ENCODE results near the gene CCDC177.

Gene CCDC177

DNA sequence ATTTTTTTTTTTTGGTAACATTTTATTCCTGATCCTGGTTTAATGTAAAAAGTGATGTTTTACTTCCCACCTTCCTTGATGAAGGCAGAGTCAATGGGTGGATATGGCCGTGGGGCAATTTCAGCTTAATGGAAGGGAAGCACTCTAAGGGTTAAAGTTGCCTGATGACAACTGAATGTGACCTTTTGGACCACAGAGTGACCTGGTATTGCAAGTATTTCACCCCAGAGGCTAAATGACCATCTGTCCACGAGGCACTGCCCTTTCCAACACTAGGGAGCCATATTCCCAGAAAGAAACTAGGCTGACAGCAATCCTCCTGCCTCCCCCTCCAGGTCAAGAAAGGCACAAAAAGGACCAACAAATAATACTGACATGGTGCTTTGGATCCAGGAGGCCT, 4.8 kb downstream of the CCDC177 start:
- H3K4me3 ChIP-seq (replicated peaks; ENCODE audit: low read depth, low read length) = no peak overlapping the region
- no peak for TF ChIP-seq CTCF (IDR thresholded peaks at IDR 0.05; ENCODE audit: low read depth, low read length, missing control alignments)
- DNase-seq (ENCODE audit: extremely low read depth, low read depth) = no peak

GRCh38 chr14:69567563-69567962, 7.1 kb downstream of the CCDC177 start:
- TF ChIP-seq CTCF (IDR thresholded peaks at IDR 0.05; ENCODE audit: low read depth, low read length, missing control alignments) = no peak
- no peak overlapping the region for H3K4me3 ChIP-seq (replicated peaks; ENCODE audit: low read depth, low read length)
- DNase-seq (ENCODE audit: extremely low read depth, low read depth) = no peak

GRCh38 chr14:69561893-69562292, 12.8 kb downstream of the CCDC177 start:
- TF ChIP-seq CTCF (IDR thresholded peaks at IDR 0.05; ENCODE audit: low read depth, low read length, missing control alignments) = no peak
- no peak for DNase-seq (ENCODE audit: extremely low read depth, low read depth)

DNA sequence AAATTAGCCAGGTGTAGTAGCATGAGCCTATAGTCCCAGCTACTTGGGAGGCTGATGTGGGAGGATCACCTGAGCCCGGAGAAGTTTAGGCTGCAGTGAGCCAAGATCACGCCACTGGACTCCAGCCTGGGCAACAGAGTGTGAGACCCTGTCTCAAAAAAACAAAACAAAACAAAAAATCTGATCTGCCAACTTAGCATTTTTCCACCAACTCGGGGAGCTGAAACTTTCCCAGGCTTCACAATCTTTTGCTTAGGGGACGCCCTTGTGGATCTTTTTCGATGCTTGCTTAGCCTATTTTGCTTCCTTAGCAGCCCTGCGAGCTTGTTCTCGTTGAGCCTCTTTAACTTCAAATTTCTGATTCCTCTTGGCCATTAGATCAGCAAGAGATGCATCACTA, 13.8 kb downstream of the CCDC177 start:
- no peak for TF ChIP-seq CTCF (IDR thresholded peaks at IDR 0.05; ENCODE audit: low read depth, low read length, missing control alignments)
- no peak for DNase-seq (ENCODE audit: extremely low read depth, low read depth)
- no peak overlapping the region for H3K4me3 ChIP-seq (replicated peaks; ENCODE audit: low read depth, low read length)

More at GRCh38 chr14:69561893-69562292, 12.8 kb downstream of the CCDC177 start:
- H3K4me3 ChIP-seq (replicated peaks; ENCODE audit: low read depth, low read length) = no peak overlapping the region

- no peak for DNase-seq (ENCODE audit: extremely low read depth, low read depth)
- no peak for TF ChIP-seq CTCF (IDR thresholded peaks at IDR 0.05; ENCODE audit: low read depth, low read length, missing control alignments)
- no peak overlapping the region for H3K4me3 ChIP-seq (replicated peaks; ENCODE audit: low read depth, low read length)
These were observed 15.1 kb downstream of the CCDC177 start for GRCh38 chr14:69559581-69560011.

DNA sequence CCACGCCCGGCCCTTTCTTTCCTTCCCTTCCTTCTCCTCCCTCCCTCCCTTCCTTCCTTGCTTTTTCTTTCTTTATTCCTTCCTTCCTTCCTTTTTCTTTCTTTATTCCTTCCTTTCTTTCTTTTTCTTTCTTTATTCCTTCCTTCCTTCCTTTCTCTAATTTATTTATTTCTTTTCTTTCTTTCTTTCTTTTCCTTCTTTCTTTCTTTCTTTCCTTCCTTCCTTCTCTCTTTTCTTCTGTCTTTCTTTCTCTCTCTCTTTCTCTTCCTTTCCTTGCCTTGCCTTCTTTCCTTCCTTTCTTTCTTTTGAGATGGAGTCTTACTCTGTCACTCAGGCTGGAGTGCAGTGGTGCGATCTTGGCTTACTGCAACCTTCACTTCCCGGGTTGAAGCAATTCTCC, 15.9 kb downstream of the CCDC177 start:
- H3K4me3 ChIP-seq (replicated peaks; ENCODE audit: low read depth, low read length) = no peak overlapping the region
- no peak for DNase-seq (ENCODE audit: extremely low read depth, low read depth)
- TF ChIP-seq CTCF (IDR thresholded peaks at IDR 0.05; ENCODE audit: low read depth, low read length, missing control alignments) = no peak

DNA sequence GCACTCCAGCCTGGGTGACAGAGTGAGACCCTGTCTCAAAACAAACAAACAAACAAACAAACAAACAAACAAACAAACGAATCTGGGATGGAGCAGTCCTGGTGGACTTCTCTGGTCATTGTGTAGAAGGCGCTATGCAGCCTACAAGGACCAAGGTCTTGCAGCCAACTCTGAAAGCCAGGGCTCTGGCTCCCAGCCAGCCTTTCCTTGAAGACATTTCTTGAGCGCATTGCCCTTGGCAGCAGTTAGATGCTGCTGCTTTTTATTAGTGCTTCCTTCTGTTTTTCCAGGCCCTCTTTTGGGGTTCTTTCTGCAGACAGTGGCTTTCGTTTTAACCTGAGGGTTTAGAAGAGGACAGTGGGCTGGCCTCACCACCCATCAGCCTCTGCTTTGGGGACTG, 20.2 kb downstream of the CCDC177 start:
- no peak overlapping the region for H3K4me3 ChIP-seq (replicated peaks; ENCODE audit: low read depth, low read length)
- DNase-seq (ENCODE audit: extremely low read depth, low read depth) = no peak
- TF ChIP-seq CTCF (IDR thresholded peaks at IDR 0.05; ENCODE audit: low read depth, low read length, missing control alignments) = no peak

All from HFF-Myc (cell line).